ENCODE measurements around the gene ZNF212. TPM values are rescaled to one million over a fixed set of nuclear protein-coding genes. Genes with fewer than 3 reads are reported as not detected.
A peak's percentile ranks its signal among the peaks of the same experiment; 100 is the strongest.

Gene ZNF212
- polyA plus RNA-seq, 1 of the 3 experiments (the other 2 are of a cell fraction), result 11.5 TPM

GRCh38 chr7:149223761-149224160, 15.7 kb upstream of the ZNF212 start:
- Histone ChIP-seq H3K9ac (no peak overlapping the region), H3K4me1 (ENCODE audit: control insufficient read depth in 1 of 2, insufficient read depth in 2 of 2, low read depth in 1 of 2, low read length in 1 of 2) (no peaks in the 10 kb centered on the region), H4K20me1 (ENCODE audit: insufficient read depth) (no peaks in the 10 kb centered on the region), H3F3A (replicated peaks; ENCODE audit: insufficient read depth) (peaks cover 4% of the 10 kb centered on the region), H3K27ac (ENCODE audit: low read depth in 2 of 2, low read length in 1 of 2) (no peak overlapping the region), H3K36me3 (replicated peaks in 1 of 2; ENCODE audit: control insufficient read depth in 1 of 2, insufficient read depth in 2 of 2, low read length in 1 of 2) (peaks cover 31 to 47% of the 10 kb centered on the region in 2 experiments), H3K9me3 (no peaks in the 10 kb centered on the region), H3K9me2 (no peaks in the 10 kb centered on the region), H2AFZ (ENCODE audit: low read depth) (no peak overlapping the region), H3K27me3 (ENCODE audit: insufficient read depth) (no peaks in the 10 kb centered on the region), H3K4me2 (no peak overlapping the region), H3K4me3 (ENCODE audit: low read depth in 2 of 2, low read length in 1 of 2) (no peak overlapping the region), H3K79me2 (ENCODE audit: insufficient read depth) (no peaks in the 10 kb centered on the region; the same call in 1 of the 2 replicates)
- CTCF ChIA-PET, result no interaction called here
- TF ChIP-seq ZBTB33 (IDR thresholded peaks at IDR 0.05; ENCODE audit: borderline replicate concordance, low read depth), result no peak
- no peak for TF ChIP-seq USF1 (IDR thresholded peaks at IDR 0.05; ENCODE audit: borderline replicate concordance, low read depth)
- no peak for TF ChIP-seq MXI1 (IDR thresholded peaks at IDR 0.05; ENCODE audit: low read depth, low read length)
- no peak for TF ChIP-seq TEAD4 (IDR thresholded peaks at IDR 0.05; ENCODE audit: borderline replicate concordance, insufficient read depth)
- no peak for TF ChIP-seq FOXJ3 (CRISPR knock-in tag; IDR thresholded peaks at IDR 0.05)
- TF ChIP-seq EZH2phosphoT487 (IDR thresholded peaks at IDR 0.05; ENCODE audit: borderline replicate concordance, low read depth), result no peak
- TF ChIP-seq SMC3 (IDR thresholded peaks at IDR 0.05; ENCODE audit: low read depth, low read length), result no peak
- TF ChIP-seq NFIC (IDR thresholded peaks at IDR 0.05; ENCODE audit: borderline replicate concordance), result no peak
- peak; percentile 48 for DNase-seq
- POLR2A ChIA-PET, result no interaction called here
- WGBS (ENCODE audit: low lambda C conversion rate), result 97% methylated on average over 37 of the region's 39 CpGs

- Histone ChIP-seq H3K36me3 (replicated peaks in 1 of 2; ENCODE audit: control insufficient read depth in 1 of 2, insufficient read depth in 2 of 2, low read length in 1 of 2) (peaks cover 25 to 42% of the 10 kb centered on the region in 2 experiments), H3K79me2 (ENCODE audit: insufficient read depth) (no peaks in the 10 kb centered on the region; the same call in 1 of the 2 replicates), H3K9ac (no peak overlapping the region), H3K27me3 (ENCODE audit: insufficient read depth) (no peaks in the 10 kb centered on the region), H3K27ac (ENCODE audit: low read depth in 2 of 2, low read length in 1 of 2) (no peak overlapping the region), H3K4me2 (no peak overlapping the region), H4K20me1 (ENCODE audit: insufficient read depth) (no peaks in the 10 kb centered on the region), H3K4me1 (ENCODE audit: control insufficient read depth in 1 of 2, insufficient read depth in 2 of 2, low read depth in 1 of 2, low read length in 1 of 2) (no peaks in the 10 kb centered on the region; a peak in 1 of 4 replicates), H3F3A (replicated peaks; ENCODE audit: insufficient read depth) (peaks cover 4% of the 10 kb centered on the region), H3K9me2 (no peaks in the 10 kb centered on the region), H2AFZ (ENCODE audit: low read depth) (no peak overlapping the region), H3K9me3 (no peaks in the 10 kb centered on the region), H3K4me3 (ENCODE audit: low read depth in 2 of 2, low read length in 1 of 2) (no peak overlapping the region)
- ChIA-PET POLR2A (no interaction called here), CTCF (no interaction called here)
- no peak for TF ChIP-seq RXRA (IDR thresholded peaks at IDR 0.05; ENCODE audit: borderline replicate concordance, low read depth)
- no peak for TF ChIP-seq CTCF (IDR thresholded peaks at IDR 0.05)
- TF ChIP-seq TCF12 (IDR thresholded peaks at IDR 0.05), result no peak
- no peak for TF ChIP-seq FOXJ3 (CRISPR knock-in tag; IDR thresholded peaks at IDR 0.05)
- no peak for TF ChIP-seq USF2 (IDR thresholded peaks at IDR 0.05; ENCODE audit: borderline replicate concordance, low read depth, low read length)
- TF ChIP-seq ZBTB33 (IDR thresholded peaks at IDR 0.05; ENCODE audit: borderline replicate concordance, low read depth), result no peak
- TF ChIP-seq PBX3 (IDR thresholded peaks at IDR 0.05), result no peak
- 94% methylated on average over 20 of the region's 37 CpGs for WGBS (ENCODE audit: low lambda C conversion rate)
- no peak for DNase-seq
Measured at GRCh38 chr7:149224352-149224751, 15.1 kb upstream of the ZNF212 start.

Data from SK-N-SH (cell line).